Neural crest cell (in vitro differentiated cells): ENCODE results near the gene SRPK1. TPM values are rescaled to one million over a fixed set of nuclear protein-coding genes. Genes with fewer than 3 reads are reported as not detected.

Source experiments
- DNase-seq: peaks from one replicate; pipeline ENCODE4 v3.0.0; 2021; ENCODE audit warnings: low read depth, mixed read lengths, low spot score
- H3K27ac Mint-ChIP-seq: one replicate; pipeline ENCODE4 v1.8.0; 2021; ENCODE audit warnings: mild to moderate bottlenecking, mixed read lengths; ENCODE audit not compliant: unreplicated experiment
- H3K27me3 Mint-ChIP-seq: 2 replicates; pipeline ENCODE4 v1.8.0; 2021; ENCODE audit warnings: low read depth, mild to moderate bottlenecking, mixed read lengths
- H3K36me3 Mint-ChIP-seq: 2 replicates; pipeline ENCODE4 v1.8.0; 2021; ENCODE audit warnings: low read depth, mild to moderate bottlenecking, mixed read lengths
- H3K4me1 Mint-ChIP-seq: 2 replicates; pipeline ENCODE4 v1.8.0; 2021; ENCODE audit warnings: mixed read lengths
- H3K4me3 Mint-ChIP-seq: one replicate; pipeline ENCODE4 v1.8.0; 2021; ENCODE audit warnings: mild to moderate bottlenecking, mixed read lengths
- H3K9me3 Mint-ChIP-seq: 2 replicates; pipeline ENCODE4 v1.8.0; 2021; ENCODE audit warnings: mixed read lengths
- CTCF ChIP-seq: fragments of 200-600 bp; sonication (generic); conservative IDR thresholded peaks from 2 replicates; pipeline ENCODE4 v1.5.0; 2021; ENCODE audit warnings: antibody characterized with exemption, mild to moderate bottlenecking
- long read RNA-seq: library from polyadenylated mRNA; unstranded; transcript quantifications from one replicate; pipeline ENCODE4 v2.0.0, GENCODE V29; 2020
- total RNA-seq: library from RNA; stranded (reverse); gene quantifications from 2 replicates; pipeline ENCODE4 v1.2.1, GENCODE V29; 2021

Gene SRPK1
- total RNA-seq = 105 and 113 TPM in 2 replicates
- long read RNA-seq, full-length matches to known transcripts = 12 of 63 reads
- long read RNA-seq, partial matches to known transcripts = 31 of 63 reads
- long read RNA-seq, other reads (novel, unspliced or antisense) = 20 of 63 reads

- no peaks in the 10 kb centered on the region for H3K36me3 Mint-ChIP-seq
- peak; percentile 76 for DNase-seq
- no peaks in the 10 kb centered on the region for H3K9me3 Mint-ChIP-seq
- H3K4me1 Mint-ChIP-seq = peaks cover 35% of the 10 kb centered on the region
- H3K4me3 Mint-ChIP-seq = peak within 1 kb of the TSS; percentile 97
- no peak for TF ChIP-seq CTCF
- H3K27me3 Mint-ChIP-seq = no peaks in the 10 kb centered on the region
- peak within 1 kb of the TSS; percentile 99 for H3K27ac Mint-ChIP-seq
Observed at GRCh38 chr6:35920793-35921732, at the start of gene SRPK1. TSS of gene SRPK1 (minus strand) at chr6:35921098. CDS start at chr6:35921056, 42 bp downstream.

- no peaks in the 10 kb centered on the region for H3K36me3 Mint-ChIP-seq
- no peak overlapping the region for H3K27ac Mint-ChIP-seq
- TF ChIP-seq CTCF = no peak
- H3K27me3 Mint-ChIP-seq = no peaks in the 10 kb centered on the region
- no peak for DNase-seq
- no peak overlapping the region for H3K4me3 Mint-ChIP-seq
- peaks cover 4% of the 10 kb centered on the region for H3K4me1 Mint-ChIP-seq
- no peaks in the 10 kb centered on the region for H3K9me3 Mint-ChIP-seq
Observed at GRCh38 chr6:35970181-35970580, 49.3 kb upstream of the SRPK1 start.

- Mint-ChIP-seq H3K4me3 (no peak overlapping the region), H3K27me3 (no peaks in the 10 kb centered on the region), H3K27ac (no peak overlapping the region)
Observed at GRCh38 chr6:35969646-35970045, 48.7 kb upstream of the SRPK1 start.

GRCh38 chr6:35968821-35969220, 47.9 kb upstream of the SRPK1 start:
- Mint-ChIP-seq H3K9me3 (no peaks in the 10 kb centered on the region), H3K4me3 (no peak overlapping the region), H3K36me3 (no peaks in the 10 kb centered on the region), H3K27ac (no peak overlapping the region), H3K4me1 (peaks cover 4% of the 10 kb centered on the region), H3K27me3 (no peaks in the 10 kb centered on the region)
- DNase-seq = no peak
- no peak for TF ChIP-seq CTCF

More at GRCh38 chr6:35969646-35970045, 48.7 kb upstream of the SRPK1 start:
- DNase-seq = no peak
- TF ChIP-seq CTCF = no peak
- Mint-ChIP-seq H3K9me3 (no peaks in the 10 kb centered on the region), H3K36me3 (no peaks in the 10 kb centered on the region), H3K4me1 (peaks cover 4% of the 10 kb centered on the region)

GRCh38 chr6:35967076-35967774, 46.3 kb upstream of the SRPK1 start:
- Mint-ChIP-seq H3K9me3 (no peaks in the 10 kb centered on the region), H3K27ac (no peak overlapping the region), H3K27me3 (no peaks in the 10 kb centered on the region), H3K4me1 (no peaks in the 10 kb centered on the region), H3K36me3 (no peaks in the 10 kb centered on the region), H3K4me3 (no peak overlapping the region)
- TF ChIP-seq CTCF = no peak
- DNase-seq = no peak
